Stimulated activated CD8-positive, alpha-beta memory T cell treated with anti-CD3 and anti-CD28 coated beads, Interleukin-7, amount 100 ng/mL, for 48 hours (primary cell): Measurements from ENCODE around the gene KLHL22.

ENCODE experiments used
- DNase-seq, 2 donors: peaks; one replicate each; pipeline ENCODE4 v3.0.0-alpha.2; 2020; ENCODE audit warnings: low read depth in 1 of 2; ENCODE audit errors: extremely low read depth in 1 of 2

KLHL22 gene

DNA sequence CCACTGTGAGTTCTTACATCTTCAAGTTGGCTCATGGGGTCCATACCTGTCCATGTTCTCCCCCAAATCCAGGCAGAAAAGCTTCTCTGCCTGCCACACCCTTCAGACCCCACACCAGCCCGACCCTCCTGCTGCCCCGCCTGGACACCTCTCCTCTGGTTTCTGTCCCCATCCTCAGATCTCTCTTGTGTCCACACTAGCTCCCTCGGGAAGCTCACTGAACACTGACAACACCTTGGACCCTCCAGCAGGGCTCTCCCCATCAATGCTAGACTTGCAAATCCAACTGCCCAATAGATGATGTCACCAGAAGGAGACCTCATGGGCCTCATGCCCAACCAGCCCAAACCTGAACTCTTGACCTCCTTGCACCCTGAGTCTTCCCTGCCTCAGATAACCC lies 60.8 kb downstream of the KLHL22 start:
- no peak for DNase-seq

DNA sequence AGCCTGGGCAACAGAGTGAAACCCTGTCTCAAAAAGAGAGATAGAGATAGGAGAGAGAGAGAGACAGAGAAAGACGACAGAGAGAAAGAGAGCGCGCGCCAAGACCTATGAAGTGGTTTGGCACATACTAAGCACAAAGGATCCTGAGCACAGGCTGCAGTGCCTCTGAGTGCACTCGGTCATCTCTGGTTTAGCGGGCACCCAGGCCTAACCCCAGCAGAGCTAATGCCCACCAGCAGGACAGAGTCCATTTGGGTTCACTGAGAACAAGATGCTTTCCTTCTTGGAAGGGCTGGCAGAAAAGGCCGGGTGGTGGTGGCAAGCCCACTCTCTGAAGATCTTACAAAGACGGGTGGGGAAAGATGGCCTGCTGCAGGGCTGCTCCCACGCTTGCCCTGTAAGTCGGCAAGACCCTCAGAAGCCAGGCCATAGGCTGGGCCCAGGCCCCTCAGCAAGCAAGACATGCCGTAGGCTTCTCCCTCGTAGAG lies 61.3 kb downstream of the KLHL22 start:
- DNase-seq: no peak

DNA sequence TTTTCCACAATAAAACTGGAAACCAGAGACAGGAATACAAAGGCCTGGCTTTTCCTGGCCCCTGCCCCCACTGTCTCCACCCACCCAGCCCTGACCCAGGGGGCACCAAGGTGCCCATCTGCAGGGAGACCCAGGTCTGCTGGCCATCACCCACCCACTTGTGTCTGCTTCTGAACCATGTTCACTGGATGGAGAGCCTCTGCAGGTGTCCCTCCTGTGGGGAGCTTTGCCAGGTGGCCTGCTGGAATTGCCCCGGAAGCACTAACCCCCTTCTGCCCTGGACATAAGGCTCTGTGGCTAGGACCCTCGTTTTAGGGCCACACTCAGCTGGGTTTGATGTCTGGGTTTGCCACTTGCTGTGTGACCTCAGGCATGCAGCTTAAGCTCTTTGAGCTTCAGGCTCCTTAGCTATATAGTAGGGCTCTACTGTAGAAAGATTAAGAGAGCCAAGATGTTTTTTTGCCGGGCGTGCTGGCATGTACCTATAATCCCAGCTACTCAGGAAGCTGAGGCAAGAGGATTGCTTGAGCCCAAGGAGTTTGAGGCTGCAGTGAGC lies 61.8 kb downstream of the KLHL22 start:
- no peak for DNase-seq

DNA sequence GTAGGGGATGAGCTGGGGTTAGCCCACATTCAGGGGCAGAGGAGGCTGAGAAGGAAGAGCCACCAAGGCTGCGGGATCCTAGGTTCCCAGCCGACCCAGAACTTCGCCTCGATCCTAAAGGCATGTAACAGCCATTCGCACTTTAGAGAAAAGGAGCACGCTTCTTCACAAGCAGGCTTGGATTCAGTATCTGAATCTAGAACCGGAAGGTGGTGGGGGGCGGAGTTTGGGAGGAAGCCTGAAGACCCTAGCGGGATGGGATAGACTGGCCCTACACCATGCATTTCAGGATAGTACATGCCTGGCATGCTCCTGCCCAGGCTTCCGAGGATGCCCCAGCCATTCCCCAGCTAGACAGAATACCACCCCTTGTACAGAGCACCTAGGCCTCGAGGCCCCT lies 62.4 kb downstream of the KLHL22 start:
- DNase-seq: no peak

DNA sequence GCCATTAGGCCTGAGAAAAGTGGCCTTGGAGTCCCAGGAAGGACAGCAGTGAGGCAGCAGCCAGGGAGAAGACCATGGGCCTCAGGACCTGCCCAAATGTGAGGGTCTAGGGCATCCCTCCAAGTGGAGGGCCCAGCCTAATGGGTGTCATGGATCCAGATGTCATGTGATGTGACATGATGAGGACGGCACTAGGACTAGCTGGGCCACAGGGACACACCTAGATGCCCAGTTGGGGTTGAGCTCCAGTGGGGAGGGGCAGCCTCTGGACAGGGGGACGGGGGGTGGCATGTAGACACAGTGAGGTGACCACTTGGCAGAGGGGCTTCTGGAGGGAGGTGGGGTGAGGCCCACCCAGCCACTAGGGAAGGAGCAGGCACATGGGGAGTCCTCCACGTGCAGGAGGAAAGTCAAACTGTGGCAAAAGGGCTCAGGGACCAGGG lies 63.3 kb downstream of the KLHL22 start:
- no peak for DNase-seq

DNA sequence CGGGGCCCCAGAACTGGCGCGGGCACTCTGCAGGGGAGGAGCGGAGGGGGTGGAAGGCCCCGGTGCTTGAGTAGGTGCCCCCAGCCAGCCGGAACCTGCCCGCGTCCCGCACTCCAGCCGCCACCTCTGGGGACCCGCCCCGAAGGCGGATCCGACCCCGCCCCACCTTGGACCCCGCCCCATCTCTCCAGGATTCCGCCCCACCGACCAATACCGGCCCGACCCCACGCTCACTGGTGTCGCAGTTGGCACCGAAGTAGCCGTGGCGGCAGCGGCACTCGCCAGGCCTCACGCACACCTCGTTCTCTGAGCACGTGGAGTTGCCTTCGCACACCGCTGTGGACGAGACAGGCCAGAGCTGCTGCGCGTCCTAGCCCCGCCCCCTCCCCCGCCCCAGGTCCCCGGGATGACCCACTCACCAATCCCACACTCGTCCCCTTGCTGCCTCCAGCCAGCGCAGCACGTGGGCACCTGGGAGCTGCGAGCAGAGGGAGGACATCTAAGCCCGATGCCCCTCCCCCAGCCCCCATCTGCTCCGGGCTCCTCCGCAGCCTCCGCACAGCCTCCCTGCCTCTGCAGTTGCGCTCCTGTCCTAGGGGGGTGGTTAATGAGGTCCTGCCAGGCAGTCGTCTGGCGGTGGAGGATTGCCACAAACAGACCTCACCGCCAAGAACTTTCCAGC lies 63.9 kb downstream of the KLHL22 start:
- DNase-seq: no peak

DNA sequence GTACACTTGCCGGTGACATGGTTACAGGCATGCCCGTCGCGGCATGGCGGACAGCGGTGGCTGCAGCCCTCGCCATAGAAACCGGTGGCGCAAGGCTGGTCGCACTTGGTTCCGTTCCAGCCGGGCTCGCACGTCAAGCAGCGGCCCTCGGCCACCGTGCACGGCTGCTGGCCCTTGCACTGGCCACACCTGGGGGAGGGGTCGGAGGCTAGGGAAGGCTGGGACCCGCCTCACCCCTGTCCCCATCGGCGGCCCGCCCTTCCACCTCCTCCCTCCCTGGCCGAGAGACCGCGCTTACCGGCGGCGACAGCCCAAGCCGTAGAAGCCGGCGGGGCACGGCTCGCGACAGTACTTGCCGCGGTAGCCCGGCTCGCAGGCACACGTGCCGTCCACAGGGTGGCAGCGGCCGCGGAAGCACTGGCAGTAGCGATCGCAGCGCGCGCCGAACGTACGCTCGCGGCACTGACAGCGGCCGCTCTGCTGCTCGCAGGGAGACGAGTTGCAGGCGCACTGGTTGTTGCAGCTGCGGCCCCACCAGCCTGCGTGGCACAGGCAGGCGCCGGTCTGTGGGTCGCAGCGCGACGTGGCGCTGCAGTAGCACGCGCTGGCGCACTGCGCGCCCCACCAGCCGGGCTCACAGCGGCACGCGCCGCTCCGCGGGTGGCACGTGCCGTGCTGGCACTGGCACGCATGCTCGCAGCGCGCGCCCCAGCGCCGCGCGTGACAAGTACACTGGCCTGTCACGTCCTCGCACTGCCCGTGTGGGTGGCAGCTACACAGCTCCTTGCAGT lies 64.7 kb downstream of the KLHL22 start:
- peak; percentile 30 to 31 for DNase-seq

DNA sequence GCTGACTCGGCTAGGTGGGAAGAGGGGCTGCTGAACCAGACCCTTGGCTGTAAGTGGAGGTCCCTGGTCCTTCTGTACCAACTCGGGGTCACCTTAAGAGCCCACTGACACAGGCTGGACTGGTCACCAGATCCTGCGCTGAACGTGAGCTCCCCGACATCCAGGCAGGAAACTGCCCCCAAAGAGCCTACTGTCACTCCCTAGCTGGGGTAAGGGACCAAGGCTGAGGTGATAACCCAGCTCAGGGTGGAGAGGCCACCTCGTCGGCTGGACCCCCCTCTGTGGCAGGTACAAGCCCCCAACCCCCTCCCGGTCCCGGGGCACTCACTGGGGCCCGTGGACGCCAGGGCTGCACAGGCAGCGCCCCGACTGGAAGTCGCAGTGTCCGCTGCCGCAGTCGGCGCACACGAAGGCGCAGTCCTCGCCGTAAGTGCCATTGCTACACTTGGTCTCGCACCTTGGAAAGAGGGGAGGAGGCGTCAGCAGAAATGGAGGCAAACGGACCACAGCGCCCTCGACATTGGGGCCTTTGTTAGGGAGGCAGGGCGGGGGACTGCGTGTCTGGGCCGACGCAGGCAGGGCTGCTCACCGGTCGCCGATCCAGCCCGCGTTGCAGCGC lies 65.4 kb downstream of the KLHL22 start:
- DNase-seq: no peak

DNA sequence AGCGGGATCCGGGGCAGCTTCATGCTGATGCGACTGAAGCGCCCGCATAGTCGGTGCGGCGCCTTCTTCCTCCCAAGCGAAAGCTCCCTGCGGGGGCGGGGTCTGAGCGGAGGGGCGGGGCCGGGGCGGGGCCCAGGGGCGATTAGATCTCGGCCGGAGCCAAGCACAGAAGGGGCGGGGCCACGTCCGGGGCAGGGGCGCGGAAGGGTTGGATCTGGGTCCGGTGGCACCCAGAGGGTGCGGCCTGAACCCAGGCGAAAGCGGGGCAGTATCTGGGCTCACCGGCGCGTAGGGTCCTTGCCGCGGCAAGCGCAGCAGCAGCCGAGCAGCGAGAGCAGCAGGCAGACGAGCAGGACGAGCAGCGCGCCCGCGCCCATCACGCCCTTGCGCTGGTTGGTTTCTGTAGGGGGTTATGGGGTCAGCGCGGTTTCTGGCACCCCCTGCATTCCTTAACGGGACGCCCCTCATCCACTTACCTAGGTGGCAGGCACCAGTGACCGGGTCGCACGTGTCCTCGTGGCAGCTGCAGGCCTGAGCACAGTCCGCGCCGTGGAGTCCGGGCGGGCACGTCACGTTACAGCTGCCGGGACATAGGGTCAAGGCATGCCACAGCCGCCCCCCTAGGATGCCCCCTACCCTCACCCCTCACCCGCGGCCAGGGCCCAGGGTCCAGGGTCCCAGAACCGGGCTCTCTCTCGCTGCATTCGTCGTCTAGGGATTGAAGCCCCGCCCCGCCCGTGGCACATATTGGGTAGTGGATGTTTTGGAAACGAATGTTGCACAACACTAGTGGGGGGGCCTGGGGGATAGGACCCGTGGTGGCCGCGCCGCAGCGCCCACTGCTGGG lies 66.1 kb downstream of the KLHL22 start:
- DNase-seq: peak; percentile 59 to 60

DNA sequence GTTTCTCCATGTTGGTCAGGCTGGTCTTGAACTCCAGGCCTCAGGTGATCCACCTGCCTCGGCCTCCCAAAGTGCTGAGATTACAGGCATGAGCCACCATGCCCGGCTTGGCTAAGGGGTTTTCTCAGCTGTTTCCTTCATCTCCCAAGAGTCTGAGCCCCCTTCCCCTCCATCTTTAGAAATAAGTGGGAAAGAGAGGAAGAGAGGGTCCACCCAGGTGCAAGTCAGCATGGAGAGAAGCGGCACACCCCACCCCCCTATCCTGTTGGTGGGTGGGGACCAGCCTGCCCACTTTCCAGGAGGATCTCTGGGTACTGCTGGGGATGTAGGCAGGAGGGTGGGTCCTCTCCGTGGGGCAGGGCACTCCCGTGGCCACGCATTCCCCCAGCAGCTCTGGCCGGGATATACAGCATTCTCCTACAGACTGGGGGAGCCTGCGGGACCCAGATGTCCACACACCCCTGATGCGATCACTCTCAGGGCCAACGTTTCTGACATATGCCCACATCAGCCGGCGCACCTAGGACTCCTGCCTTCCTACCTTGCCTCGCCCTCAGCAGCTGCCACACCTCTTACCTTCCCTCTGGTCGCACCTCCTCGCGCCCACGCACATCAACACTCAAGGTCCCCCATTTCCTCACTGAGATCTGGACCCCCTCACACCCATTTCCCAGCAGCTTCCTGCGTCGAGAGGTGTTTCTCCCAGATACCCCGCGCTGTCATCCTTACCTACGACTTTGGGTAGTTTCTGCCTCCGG lies 66.9 kb downstream of the KLHL22 start:
- no peak for DNase-seq

DNA sequence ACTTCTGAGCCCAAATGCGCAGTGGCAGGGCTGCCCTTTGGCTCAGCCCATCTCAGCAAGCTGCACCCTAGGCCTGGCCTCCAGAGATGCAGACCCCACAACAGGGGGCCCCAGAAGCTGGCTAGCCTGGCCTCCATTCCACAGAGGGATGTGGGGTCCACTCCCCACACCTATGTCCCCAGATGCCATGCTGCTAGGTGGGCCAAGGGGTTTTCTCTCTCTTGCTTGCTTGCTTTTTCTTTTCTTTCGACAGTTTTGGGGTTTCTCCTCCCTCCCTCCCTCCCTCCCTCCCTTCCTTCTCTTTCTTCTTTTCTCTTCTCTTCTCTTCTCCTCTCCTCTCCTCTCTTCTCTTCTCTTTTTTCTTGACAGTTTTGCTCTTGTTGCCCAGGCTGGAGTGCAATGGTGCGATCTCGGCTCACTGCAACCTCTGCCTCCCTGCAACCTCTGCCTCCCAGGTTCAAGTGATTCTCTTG lies 67.6 kb downstream of the KLHL22 start:
- no peak for DNase-seq

DNA sequence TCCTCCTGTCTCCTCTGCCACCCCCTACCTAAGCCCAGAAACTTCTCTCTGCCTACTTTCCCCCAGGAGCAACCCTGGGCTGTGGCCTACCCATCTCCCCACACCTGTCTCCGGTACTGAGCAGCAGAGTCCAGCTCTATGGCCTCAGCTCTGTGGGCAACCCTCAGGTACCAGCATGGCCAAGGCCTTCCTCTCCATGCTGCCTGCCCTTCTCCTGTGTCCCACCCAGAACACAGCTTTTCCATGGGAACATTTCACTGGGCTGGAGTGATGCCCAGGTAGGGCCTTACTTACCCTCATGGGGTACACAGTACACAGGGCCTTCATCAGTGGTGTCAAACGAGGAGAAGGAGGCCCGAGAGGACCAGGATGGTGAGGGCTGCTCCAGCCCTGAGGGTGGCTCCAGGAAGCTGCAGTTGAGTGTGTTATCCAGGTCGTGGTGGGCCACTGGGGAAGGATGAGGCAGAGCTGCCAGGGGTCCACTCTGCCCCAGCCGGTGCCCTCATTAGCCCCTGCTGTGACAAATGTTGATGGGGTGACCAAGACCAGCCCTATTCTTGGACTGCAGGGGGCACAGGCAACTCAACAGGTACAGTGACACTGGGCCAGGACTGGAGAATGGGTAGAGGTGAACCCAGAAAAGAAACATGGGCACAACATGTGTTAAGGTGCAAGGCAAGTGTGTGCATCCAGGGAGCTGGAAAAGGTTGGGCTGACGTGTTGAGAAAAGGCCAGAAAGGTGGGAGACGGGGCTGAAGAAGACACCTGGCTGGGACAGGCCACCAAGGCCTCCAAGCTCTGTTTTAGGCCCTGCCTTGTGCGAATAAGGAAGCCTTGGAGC lies 68.3 kb downstream of the KLHL22 start:
- DNase-seq: no peak

DNA sequence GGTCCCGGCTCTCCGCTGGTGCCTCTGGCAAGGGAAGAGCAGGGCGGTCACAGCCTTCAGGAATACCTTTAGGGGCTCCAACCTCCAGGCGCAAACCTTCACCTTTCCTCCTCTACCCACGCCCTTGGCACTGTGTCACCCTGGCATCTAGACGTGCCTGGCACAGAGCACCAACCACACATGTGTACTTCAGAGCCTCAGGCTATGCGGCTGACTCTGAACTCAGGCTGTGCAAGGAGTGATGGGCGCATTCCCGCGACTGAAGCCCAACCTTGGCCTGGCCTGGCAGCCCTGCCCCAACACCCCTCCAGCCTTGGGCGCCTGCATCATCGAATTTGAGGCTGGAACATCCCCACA lies 69.4 kb downstream of the KLHL22 start:
- DNase-seq: no peak

DNA sequence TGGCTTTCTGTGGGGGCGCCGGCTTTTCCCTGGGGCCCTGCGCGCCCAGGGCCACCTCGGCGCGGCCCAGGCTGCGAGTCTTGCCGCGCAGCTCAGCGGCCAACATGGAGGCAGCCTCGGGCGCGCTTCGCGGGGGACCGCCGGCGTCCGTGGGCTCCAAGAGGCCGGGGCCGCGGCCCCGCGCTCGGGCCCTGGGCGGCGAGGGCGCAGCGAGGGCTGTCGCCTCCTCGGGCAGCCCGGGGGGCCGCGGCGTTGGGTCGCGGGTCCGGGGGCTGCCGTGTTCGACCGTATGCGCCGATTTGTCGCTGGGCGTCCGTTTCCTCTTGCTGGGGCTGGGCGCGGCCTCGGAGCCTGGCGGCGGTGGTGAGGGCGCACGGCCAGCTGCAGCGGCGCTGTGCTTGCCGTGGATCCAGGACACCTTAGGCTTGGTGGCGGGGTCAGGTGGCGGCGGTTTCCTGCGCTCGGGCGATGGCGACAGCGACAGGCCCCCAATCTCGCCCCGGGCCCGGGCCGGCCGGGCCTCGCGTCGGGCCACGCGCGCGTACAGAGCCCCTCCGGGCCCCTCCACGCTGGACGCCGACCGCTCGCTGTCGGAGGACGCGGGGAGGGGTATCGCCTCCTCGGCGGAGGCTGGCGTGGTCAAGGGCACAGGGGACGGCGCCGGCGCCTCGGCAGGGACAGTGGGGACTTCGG lies 69.9 kb downstream of the KLHL22 start:
- no peak for DNase-seq

DNA sequence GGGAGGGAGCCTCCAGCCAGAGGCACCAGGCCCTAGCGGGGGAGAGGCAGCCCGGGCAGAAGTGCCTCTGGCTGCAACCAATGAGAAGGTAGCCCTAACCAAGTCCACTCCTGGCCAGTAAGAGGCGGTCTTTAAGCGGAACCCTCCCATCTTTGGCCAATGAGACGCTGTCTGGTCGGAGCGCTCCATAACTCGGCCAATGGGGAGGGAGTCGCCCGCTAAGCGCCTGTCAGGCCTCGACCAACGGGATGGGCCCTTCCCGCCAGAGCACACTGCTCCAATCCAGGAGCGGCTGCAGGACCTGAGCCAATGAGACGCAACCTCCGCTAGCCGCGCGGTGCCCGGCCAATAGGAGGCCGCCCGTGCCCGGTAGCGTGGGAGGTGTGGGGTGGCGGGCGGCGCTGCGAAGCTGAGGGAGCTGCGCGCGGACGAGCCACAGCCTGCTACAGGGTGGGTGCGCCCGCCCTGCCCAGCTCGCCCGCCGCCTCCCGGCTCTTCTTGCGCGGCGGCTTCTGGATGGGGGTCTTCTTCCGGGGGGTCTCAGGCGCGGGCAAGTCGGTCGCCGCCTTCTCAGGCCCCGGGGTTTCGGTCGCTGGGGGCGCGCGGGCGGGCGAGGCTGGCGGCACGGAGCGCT lies 70.5 kb downstream of the KLHL22 start:
- no peak for DNase-seq

DNA sequence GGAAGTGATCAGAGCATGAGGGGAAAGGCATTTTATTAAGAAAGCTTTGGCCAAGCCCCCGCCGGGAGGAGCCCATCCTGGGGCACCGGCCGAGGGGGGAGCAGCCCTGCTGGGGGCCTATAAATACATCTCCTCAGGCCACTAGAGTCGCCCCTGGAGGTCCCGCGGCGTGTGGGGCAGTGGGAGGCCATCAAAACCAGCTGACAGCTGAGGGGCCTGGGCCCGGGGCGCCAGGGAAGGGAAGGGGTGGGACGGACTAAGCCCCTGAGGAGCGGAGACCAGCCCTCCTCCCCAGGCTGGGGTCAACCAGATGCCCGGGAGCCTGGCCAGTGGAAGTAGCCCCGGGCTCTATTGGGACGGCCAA lies 71.0 kb downstream of the KLHL22 start:
- DNase-seq: no peak

DNA sequence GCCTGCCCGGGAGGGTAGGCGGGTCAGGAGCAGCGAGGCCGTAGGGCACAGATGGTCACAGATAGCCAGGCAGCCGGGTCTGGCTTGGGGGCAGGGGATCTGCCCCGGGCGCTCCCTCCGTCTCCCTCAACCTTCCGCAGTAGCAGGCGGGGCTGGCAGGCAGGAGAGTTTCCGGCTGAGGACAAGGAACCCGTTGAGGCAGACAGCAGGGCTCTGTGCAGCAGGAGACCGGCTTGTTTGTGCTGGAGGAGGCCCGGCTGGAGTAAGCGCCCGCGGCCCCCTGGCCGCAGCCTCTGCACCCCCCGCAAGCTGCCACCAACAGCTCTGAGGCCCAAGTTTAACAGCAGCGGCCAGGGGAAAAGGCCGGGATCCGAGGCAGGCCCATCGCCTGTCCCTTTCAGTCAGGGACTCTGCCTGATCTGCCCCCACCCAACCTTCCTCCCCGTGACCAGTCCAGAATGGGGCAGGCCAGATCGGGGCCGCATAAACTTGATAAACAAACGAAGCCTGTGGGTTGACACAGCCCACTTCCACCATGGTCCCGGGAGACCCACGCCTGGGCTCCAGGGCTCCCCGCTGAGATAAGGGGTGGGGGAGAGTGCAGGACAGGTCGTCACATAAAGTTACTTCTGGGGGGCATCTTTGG lies 71.6 kb downstream of the KLHL22 start:
- DNase-seq: no peak
